Spleen (tissue), 7 donors: Measurements from ENCODE around the gene VEPH1.

Experiments
- POLR2A ChIP-seq, 3 donors: fragments of 450-650 bp; IDR thresholded peaks; one replicate each; pipeline ENCODE4 v1.5.1; 2017; ENCODE audit warnings: antibody characterized with exemption in 3 of 3, mild to moderate bottlenecking in 1 of 3
- TF ChIP-seq, protein P1 (sequence below), 11 experiments: fragments of 200-600 bp in 7 of 11; fragments of 450-650 bp in 4 of 11; sonication (generic) in 4 of 11; IDR thresholded peaks in 8 of 11; conservative IDR thresholded peaks in 3 of 11; 1 replicate in 7 of 11; 2 replicates in 4 of 11; pipeline versions ENCODE4 v1.4.0 to v1.8.0; 2016 to 2021; ENCODE audit warnings: antibody characterized with exemption in 11 of 11, inconsistent platforms in 4 of 11, mild to moderate bottlenecking in 1 of 11
- donor health status: DM: no; HTN: no; CAD: no; lungs with moderate emphysema.
- donor health status: DM: no; HTN: no; CAD: no.
- donor health status: DM: no; HTN: no; CAD: no.

DNA sequence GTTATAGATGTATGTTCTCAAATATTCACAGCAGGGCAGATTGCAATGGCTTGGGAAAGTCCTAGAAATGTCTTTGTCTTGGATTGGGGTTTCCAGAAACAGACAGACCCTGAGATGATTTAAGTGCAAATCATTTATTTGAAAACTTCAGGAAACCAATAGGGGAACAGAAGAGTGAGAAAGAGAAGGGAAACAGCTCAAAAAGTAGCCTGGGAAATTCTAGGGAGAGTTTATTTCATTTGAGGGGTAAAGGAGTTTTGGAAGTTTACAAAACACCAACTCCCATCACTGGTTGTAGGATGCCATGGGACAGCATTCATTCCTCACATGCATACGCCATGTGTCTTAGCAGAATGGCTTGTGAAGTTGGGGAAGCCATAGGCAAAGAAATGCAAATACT is 98.8 kb downstream of the VEPH1 start:
- TF ChIP-seq, protein P1, sequence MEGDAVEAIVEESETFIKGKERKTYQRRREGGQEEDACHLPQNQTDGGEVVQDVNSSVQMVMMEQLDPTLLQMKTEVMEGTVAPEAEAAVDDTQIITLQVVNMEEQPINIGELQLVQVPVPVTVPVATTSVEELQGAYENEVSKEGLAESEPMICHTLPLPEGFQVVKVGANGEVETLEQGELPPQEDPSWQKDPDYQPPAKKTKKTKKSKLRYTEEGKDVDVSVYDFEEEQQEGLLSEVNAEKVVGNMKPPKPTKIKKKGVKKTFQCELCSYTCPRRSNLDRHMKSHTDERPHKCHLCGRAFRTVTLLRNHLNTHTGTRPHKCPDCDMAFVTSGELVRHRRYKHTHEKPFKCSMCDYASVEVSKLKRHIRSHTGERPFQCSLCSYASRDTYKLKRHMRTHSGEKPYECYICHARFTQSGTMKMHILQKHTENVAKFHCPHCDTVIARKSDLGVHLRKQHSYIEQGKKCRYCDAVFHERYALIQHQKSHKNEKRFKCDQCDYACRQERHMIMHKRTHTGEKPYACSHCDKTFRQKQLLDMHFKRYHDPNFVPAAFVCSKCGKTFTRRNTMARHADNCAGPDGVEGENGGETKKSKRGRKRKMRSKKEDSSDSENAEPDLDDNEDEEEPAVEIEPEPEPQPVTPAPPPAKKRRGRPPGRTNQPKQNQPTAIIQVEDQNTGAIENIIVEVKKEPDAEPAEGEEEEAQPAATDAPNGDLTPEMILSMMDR (IDR thresholded peaks at IDR 0.05 in 8 of 11, conservative IDR thresholded peaks at IDR 0.05 in 3 of 11), result no peak
- no peak for TF ChIP-seq POLR2A (IDR thresholded peaks at IDR 0.05)
